Right lobe of liver (tissue), 4 donors: Measurements from ENCODE around the gene LTBP1.

Experiments used
- CTCF ChIP-seq, 4 donors: fragments of 200-600 bp in 3 of 4; fragments of 450-650 bp in 1 of 4; IDR thresholded peaks; one replicate each; pipeline versions ENCODE4 v1.5.1 to v1.8.0; 2016 to 2022; ENCODE audit warnings: antibody characterized with exemption in 4 of 4, mild to moderate bottlenecking in 2 of 4
- POLR2A ChIP-seq: fragments of 450-650 bp; IDR thresholded peaks from one replicate; pipeline ENCODE4 v1.6.1; 2017; ENCODE audit warnings: antibody characterized with exemption, mild to moderate bottlenecking
- donor health status: DM: no; HTN: no; CAD: no.
- donor health status: DM: no; HTN: no; CAD: no.
- donor health status: DM: no; HTN: yes; CAD: no.

GRCh38 chr2:33383855-33384598 is 437.3 kb downstream of the LTBP1 start:
- TF ChIP-seq CTCF (IDR thresholded peaks at IDR 0.05) (no peak), POLR2A (no peak)
